Hippocampal formation (tissue), 2 donors: Measurements from ENCODE around the gene MYO10.

Experiments
- DNase-seq, 2 donors: peaks; one replicate each; lab custom pipeline; 2025; lab: John Stamatoyannopoulos, UW

The MYO10 gene

DNA sequence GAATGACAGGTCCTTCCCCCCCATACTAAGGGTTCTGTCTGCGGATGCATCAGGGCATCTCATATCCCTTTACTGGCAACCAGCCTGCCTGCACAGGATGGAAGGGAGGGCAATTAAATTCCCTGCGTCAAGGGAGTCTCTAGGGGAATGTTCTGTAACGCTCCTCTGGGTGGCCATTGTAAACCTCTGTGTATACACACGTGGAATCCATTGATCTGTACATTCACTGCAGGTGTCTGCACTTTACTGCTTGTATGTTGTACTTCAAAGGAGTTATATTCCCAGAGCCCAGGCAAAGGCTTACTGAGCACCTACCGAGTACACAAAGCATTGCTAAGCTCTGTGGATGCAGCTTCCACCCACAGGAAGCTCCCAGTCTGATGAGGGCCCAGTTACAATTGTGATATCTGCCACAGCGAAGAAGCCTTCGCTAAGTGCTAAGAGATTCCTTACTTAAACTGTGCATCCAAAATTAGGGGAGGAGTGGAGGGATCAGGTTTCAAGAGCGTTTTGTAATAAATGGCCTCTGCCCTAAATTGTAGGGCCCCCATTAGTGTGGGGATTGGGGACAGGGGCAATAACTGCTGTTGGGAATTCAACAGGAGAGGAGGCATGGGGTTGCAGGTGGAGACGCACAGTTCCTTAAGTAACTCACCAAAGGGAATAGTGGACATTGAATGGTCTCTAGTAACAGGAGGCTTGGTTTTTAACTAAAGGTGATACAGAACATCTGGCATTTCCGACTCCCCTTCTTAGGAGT, 317.8 kb downstream of the MYO10 start:
- no peak for DNase-seq

DNA sequence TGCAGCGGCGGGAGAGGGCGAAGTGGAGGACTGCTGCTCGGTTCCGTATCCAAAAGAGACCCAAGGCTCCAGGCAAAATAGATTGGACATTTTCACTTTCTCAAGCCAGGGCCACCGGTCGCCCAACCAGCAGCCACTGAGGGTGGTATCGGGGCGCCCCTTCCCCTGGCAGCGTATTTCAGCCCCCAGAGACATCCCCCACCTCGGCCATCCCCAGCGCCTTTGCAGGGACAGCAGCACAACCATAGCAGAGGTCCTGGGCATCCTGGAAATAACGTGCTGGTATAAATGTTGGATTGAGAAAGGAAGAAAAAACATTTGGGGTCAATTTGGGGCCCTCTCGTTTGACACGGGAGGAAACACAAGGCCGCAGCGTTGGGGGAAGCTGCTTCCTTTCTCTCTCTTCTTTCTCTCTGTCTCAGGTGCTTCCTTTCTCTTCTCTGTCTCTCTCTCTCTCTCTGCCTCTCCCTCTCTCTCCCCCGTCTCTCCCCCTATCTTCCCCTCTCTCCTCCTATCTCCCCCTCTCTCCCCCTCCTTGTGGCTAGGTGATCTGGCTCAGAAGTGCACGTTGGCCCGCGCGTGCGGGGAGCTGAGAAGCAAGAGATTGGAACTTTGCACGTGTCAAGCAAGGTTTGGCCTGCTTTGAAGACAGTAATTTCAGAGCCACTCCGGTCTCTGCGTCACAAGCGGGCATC, 318.7 kb downstream of the MYO10 start:
- no peak for DNase-seq

DNA sequence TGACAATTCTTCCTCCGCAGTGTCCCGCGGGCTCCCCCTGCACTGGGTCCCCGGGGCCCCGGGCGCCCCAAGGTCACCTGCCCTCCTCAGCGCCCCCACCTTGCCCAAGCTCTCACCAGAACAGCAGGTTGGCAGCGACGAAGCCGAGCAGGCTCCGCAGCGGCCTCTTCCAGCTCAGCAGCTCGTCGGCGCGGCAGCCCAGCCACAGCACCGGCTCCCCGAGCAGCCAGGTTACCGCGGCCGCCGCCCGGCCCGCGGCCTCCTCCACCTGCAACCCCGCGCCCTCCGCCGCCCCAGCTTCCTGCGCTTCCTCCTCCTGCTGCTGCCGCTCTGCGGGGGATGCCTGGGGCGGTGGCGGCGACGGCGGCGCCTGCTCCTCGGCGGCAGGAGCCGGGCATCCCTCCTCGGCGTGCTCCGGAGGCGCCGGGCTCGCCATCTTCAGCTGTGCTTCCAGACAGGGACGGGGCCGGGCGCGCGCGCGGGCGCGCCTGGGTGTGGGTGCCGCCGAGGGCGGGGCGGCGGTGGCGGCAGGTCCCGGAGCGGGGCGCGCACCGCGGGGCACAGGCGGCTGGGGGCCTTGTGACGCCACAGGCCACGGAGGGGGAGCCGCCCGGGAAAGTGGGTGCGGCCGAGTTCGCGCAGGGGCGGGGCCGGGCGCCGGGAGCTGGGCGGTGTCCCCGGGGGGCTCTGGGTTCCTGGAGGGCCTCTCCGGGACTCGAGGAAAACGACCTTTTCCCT, 319.4 kb downstream of the MYO10 start, which contains the start of gene RETREG1:
TSS of gene RETREG1 (minus strand) at position 462 of the 738 bp plus-strand sequence. CDS start at position 436, 26 bp downstream.
- peak in 1 of 2 donors; percentile 74 for DNase-seq

DNA sequence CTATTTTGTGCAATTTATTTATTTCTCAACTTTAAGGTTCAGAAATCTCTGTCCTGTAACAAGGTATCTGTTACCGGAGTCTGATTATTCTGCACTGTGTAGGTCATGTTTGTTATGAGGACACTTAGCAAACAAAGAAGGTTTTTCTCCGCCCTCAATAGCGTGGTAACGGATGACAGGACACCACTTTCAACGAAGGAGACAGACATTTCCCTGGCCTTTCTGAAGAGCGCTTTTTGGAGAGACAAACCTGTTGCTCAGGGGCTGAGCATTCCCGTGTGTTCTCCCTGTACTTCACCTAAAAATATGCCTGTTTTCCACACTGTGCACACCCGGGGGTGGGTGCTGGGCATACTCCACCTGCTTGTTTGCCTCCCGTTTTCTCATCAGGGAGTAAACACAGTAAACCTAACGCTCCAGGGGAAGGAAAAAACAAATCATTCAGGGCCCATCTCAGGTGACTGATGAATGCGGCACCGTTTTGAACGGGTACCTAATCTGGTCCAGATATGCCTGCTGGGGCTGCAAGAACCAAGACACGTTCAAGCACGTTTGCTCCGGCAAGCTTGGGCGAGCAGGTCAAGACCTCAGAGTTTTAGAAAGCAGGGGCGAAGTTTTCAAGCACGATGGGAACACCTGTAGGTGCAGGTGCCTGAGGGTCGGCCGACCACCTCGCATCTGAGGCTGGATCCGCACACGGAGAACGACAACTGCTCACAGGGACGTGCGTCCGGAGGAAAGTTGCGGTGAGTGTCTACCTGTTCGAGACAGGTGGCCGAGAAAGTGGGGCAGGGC, 320.1 kb downstream of the MYO10 start:
- DNase-seq: no peak

DNA sequence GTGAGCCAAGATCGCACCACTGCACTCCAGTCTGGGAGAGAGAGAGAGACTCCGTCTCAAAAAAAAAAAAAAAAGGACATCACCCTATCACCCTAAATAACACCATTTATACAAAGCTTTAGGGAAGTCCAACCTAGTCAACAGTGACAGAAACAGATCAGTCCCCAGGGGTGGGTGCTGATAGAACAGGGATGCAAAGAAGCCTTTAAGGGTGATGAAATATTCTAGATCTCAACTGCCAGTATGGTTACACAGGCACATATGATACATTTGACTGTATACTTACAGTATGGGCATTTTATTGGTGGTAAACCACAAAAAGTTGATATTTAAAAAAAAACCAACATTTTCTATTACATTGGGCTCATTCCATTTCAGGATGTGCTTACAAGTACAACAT, 324.1 kb downstream of the MYO10 start:
- DNase-seq: no peak
